H1 (cell line): ENCODE results near the gene GNB1L. TPM values are rescaled to one million over a fixed set of nuclear protein-coding genes. Genes with fewer than 3 reads are reported as not detected.
"Not testable (repeated sequence)": the region's sequence is repeated elsewhere in the genome, so short reads cannot be mapped to it uniquely, and the experiment has no call there.

Experiments used
- CTCF ChIA-PET: fragments of 300-600 bp; sonication (Branson Sonifier 250); formaldehyde crosslinking; loops from one replicate; lab custom pipeline; 2021; ENCODE audit not compliant: partially characterized antibody; lab: Charles Lee
- POLR2A ChIA-PET: fragments of 300-600 bp; sonication (Branson Sonifier 250); formaldehyde crosslinking; loops from one replicate; lab custom pipeline; 2021; ENCODE audit warnings: inconsistent platforms; ENCODE audit not compliant: partially characterized antibody; lab: Charles Lee
- DNase-seq, 2 experiments: peaks; one replicate each; pipeline versions ENCODE4 v3.0.0 to v3.0.0-alpha.2; 2010 to 2022; ENCODE audit warnings: low spot score in 2 of 2, low read depth in 1 of 2, mixed read lengths in 1 of 2
- FAIRE-seq: peaks from 2 replicates; lab custom pipeline; 2011; peaks lifted over from hg19 to GRCh38; lab: Jason Lieb, UNC
- H2AFZ ChIP-seq: 2 replicates; pipeline ENCODE4 v1.8.1; 2012; ENCODE audit warnings: low read length, inconsistent platforms
- H2AK5ac ChIP-seq: 2 replicates; pipeline ENCODE4 v1.6.1; 2013; ENCODE audit warnings: low read depth, low read length
- H2BK120ac ChIP-seq: replicated peaks from 2 replicates; pipeline ENCODE3; 2013; ENCODE audit warnings: low read depth, low read length, inconsistent platforms
- H2BK12ac ChIP-seq: 2 replicates; pipeline ENCODE4 v1.6.1; 2013; ENCODE audit warnings: low read depth, low read length
- H2BK15ac ChIP-seq: 2 replicates; pipeline ENCODE4 v1.6.1; 2013; ENCODE audit warnings: low read length
- H2BK20ac ChIP-seq: 2 replicates; pipeline ENCODE4 v1.6.1; 2013; ENCODE audit warnings: low read length
- H2BK5ac ChIP-seq: 2 replicates; pipeline ENCODE4 v1.6.1; 2013; ENCODE audit warnings: low read depth, low read length
- H3K14ac ChIP-seq: 2 replicates; pipeline ENCODE4 v1.6.1; 2013; ENCODE audit warnings: inconsistent platforms; ENCODE audit not compliant: insufficient read length
- H3K18ac ChIP-seq: 2 replicates; pipeline ENCODE4 v1.6.1; 2013; ENCODE audit warnings: low read length; ENCODE audit errors: extremely low read depth
- H3K23ac ChIP-seq: 2 replicates; pipeline ENCODE4 v1.6.1; 2013; ENCODE audit warnings: inconsistent platforms; ENCODE audit not compliant: insufficient read length
- H3K23me2 ChIP-seq: 2 replicates; pipeline ENCODE4 v1.6.1; 2013; ENCODE audit warnings: low read depth, low read length
- H3K27ac ChIP-seq: 2 replicates; pipeline ENCODE4 v1.6.1; 2011; ENCODE audit warnings: low read depth, low read length, inconsistent platforms
- H3K27me3 ChIP-seq, 4 experiments: replicated peaks in 1 of 4; 1 replicate in 1 of 4; 2 replicates in 3 of 4; pipeline versions ENCODE4 v1.6.1 to v1.8.1; 2011 to 2013; ENCODE audit warnings: low read length in 3 of 4, mild to moderate bottlenecking in 3 of 4, inconsistent platforms in 2 of 4, mixed read lengths in 2 of 4, moderate library complexity in 1 of 4; ENCODE audit not compliant: control insufficient read depth in 3 of 4, insufficient read depth in 3 of 4; ENCODE audit errors: extremely low read depth in 1 of 4
- H3K36me3 ChIP-seq, 4 experiments: 2 replicates each; pipeline versions ENCODE4 v1.6.1 to v1.8.1; 2011 to 2013; ENCODE audit warnings: mild to moderate bottlenecking in 4 of 4, low read length in 3 of 4, moderate library complexity in 2 of 4, control low read depth in 1 of 4, inconsistent platforms in 1 of 4; ENCODE audit not compliant: insufficient read depth in 4 of 4, control insufficient read depth in 2 of 4
- H3K4ac ChIP-seq: replicated peaks from 2 replicates; pipeline ENCODE3; 2013; ENCODE audit warnings: low read length, low read depth, mixed read lengths, inconsistent platforms; ENCODE audit not compliant: insufficient read length
- H3K4me1 ChIP-seq, 4 experiments: replicated peaks in 1 of 4; 1 replicate in 1 of 4; 2 replicates in 3 of 4; pipeline versions ENCODE4 v1.6.1 to v1.8.1; 2011 to 2013; ENCODE audit warnings: low read length in 3 of 4, inconsistent platforms in 2 of 4, mixed read lengths in 1 of 4; ENCODE audit not compliant: insufficient read depth in 4 of 4, control insufficient read depth in 3 of 4
- H3K4me2 ChIP-seq, 2 experiments: 2 replicates each; pipeline versions ENCODE4 v1.6.1 to v1.8.1; 2011 to 2013; ENCODE audit warnings: low read depth in 2 of 2, low read length in 2 of 2, control low read depth in 1 of 2, inconsistent platforms in 1 of 2, mild to moderate bottlenecking in 1 of 2; ENCODE audit not compliant: insufficient read depth in 1 of 2
- H3K4me3 ChIP-seq, 4 experiments: fragments of 200-600, 300-600 bp in 1 of 4; sonication (generic), shearing (Covaris generic), sonication (Bioruptor Twin) in 1 of 4; 2 replicates each; pipeline versions ENCODE4 v1.5.1 to v1.8.1; 2011 to 2016; ENCODE audit warnings: low read length in 4 of 4, low read depth in 3 of 4, control low read depth in 2 of 4, inconsistent platforms in 2 of 4, mild to moderate bottlenecking in 2 of 4, mixed read lengths in 1 of 4, moderate library complexity in 1 of 4; ENCODE audit not compliant: insufficient read depth in 2 of 4; ENCODE audit errors: extremely low read depth in 1 of 4
- H3K56ac ChIP-seq: replicated peaks from 2 replicates; pipeline ENCODE3; 2013; ENCODE audit warnings: low read depth, mild to moderate bottlenecking, mixed read lengths, low read length, inconsistent platforms; ENCODE audit not compliant: insufficient read length
- H3K79me1 ChIP-seq: 2 replicates; pipeline ENCODE4 v1.6.1; 2013; ENCODE audit warnings: low read depth, low read length, control low read depth
- H3K79me2 ChIP-seq, 2 experiments: 2 replicates each; pipeline versions ENCODE4 v1.6.1 to v1.8.1; 2012 to 2013; ENCODE audit warnings: low read length in 2 of 2, mild to moderate bottlenecking in 2 of 2, inconsistent platforms in 1 of 2; ENCODE audit not compliant: insufficient read depth in 2 of 2, control insufficient read depth in 1 of 2
- H3K9ac ChIP-seq, 4 experiments: replicated peaks in 1 of 4; 1 replicate in 1 of 4; 2 replicates in 3 of 4; pipeline versions ENCODE4 v1.6.1 to v1.8.1; 2011 to 2013; ENCODE audit warnings: low read depth in 3 of 4, low read length in 3 of 4, control low read depth in 2 of 4, mild to moderate bottlenecking in 2 of 4, moderate library complexity in 2 of 4, inconsistent platforms in 1 of 4; ENCODE audit errors: extremely low read depth in 1 of 4
- H3K9me3 ChIP-seq, 2 experiments: 2 replicates each; pipeline versions ENCODE4 v1.6.1 to v1.8.1; 2012 to 2013; ENCODE audit warnings: mild to moderate bottlenecking in 2 of 2, moderate library complexity in 2 of 2, control low read depth in 1 of 2, inconsistent platforms in 1 of 2, low read depth in 1 of 2, low read length in 1 of 2, mixed read lengths in 1 of 2; ENCODE audit not compliant: insufficient read depth in 2 of 2
- H4K20me1 ChIP-seq, 2 experiments: replicated peaks in 1 of 2; 2 replicates each; pipeline versions ENCODE3 to v1.8.1; 2011 to 2013; ENCODE audit warnings: inconsistent platforms in 2 of 2, low read length in 2 of 2, mild to moderate bottlenecking in 1 of 2; ENCODE audit not compliant: insufficient read depth in 2 of 2, control insufficient read depth in 1 of 2
- H4K5ac ChIP-seq: 2 replicates; pipeline ENCODE4 v1.6.1; 2013; ENCODE audit warnings: low read length, low read depth, mixed read lengths, inconsistent platforms; ENCODE audit not compliant: insufficient read length
- H4K8ac ChIP-seq: 2 replicates; pipeline ENCODE4 v1.8.0; 2013; ENCODE audit warnings: mild to moderate bottlenecking, moderate library complexity, low read length, inconsistent platforms; ENCODE audit not compliant: insufficient read depth; ENCODE audit errors: extremely low read depth
- H4K91ac ChIP-seq: replicated peaks from 2 replicates; pipeline ENCODE3; 2013; ENCODE audit warnings: low read length, mixed read lengths, inconsistent platforms; ENCODE audit not compliant: insufficient read length
- WGBS, 2 experiments: shearing (Covaris generic) in 1 of 2; methylation state at CpG; one replicate each; pipeline versions ENCODE4 v1.1.6 to v1.1.7; 2013 to 2015; ENCODE audit warnings: low lambda C conversion rate in 2 of 2, mixed read lengths in 2 of 2, inconsistent platforms in 1 of 2, low coverage in 1 of 2, missing lambda C conversion rate in 1 of 2; ENCODE audit not compliant: insufficient replicate concordance in 2 of 2, insufficient coverage in 1 of 2, insufficient read length in 1 of 2; ENCODE audit errors: extremely low coverage in 1 of 2, missing lambda C conversion rate in 1 of 2; 5-methylcytosine and 5-hydroxymethylcytosine counted together
- polyA plus RNA-seq, 7 experiments: library from polyadenylated mRNA; depleted of rRNA in 3 of 7; stranded (reverse) in 5 of 7; unstranded in 2 of 7; fragments of >200 nt in 5 of 7; fragments of 200-250 nt in 2 of 7; gene quantifications; 1 replicate in 5 of 7; 2 replicates in 1 of 7; 4 replicates in 1 of 7; pipeline versions ENCODE4 v1.2.1 to v1.2.3, GENCODE V29; 2011 to 2013; ENCODE audit warnings: missing spikeins in 2 of 7, mixed read lengths in 2 of 7
- total RNA-seq: library from RNA; stranded (reverse); fragmentation: NEBNext Ultra II Directional; extraction: Animal tissue kit (Norgen Biotek cat#: 25700); gene quantifications from 2 replicates; pipeline ENCODE4 v1.2.1, GENCODE V29; 2021

GNB1L gene
- total and polyA plus RNA-seq, 2 of the 8 experiments (the other 6 are each of a cell fraction or from before 2014, with no cell fraction given): 14.0 to 15.6 TPM

DNA sequence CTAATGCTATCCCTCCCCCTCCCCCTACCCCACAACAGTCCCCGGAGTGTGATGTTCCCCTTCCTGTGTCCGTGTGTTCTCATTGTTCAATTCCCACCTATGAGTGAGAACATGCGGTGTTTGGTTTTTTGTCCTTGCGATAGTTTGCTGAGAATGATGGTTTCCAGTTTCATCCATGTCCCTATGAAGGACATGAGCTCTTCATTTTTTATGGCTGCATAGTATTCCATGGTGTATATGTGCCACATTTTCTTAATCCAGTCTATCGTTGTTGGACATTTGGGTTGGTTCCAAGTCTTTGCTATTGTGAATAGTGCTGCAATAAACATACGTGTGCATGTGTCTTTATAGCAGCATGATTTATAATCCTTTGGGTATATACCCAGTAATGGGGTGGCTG is 77.5 kb downstream of the GNB1L start:
- H3K18ac ChIP-seq, FAIRE-seq, H2BK15ac ChIP-seq, H3K14ac ChIP-seq, H4K91ac ChIP-seq, H3K23ac ChIP-seq, DNase-seq, H3K4ac ChIP-seq, H3K36me3 ChIP-seq, H3K56ac ChIP-seq, H3K79me2 ChIP-seq, H3K4me2 ChIP-seq, H2BK5ac ChIP-seq, H2BK20ac ChIP-seq, H2AFZ ChIP-seq, H3K23me2 ChIP-seq, H2AK5ac ChIP-seq, H4K8ac ChIP-seq, H3K9ac ChIP-seq, H3K9me3 ChIP-seq, H3K4me1 ChIP-seq, H2BK120ac ChIP-seq, H3K27me3 ChIP-seq, H4K5ac ChIP-seq, H3K27ac ChIP-seq, H3K4me3 ChIP-seq, H2BK12ac ChIP-seq, H3K79me1 ChIP-seq, H4K20me1 ChIP-seq: not testable (repeated sequence)
- WGBS, 2 experiments: 91% methylated on average over 6 of the region's 6 CpGs; no CpG with 5 or more reads in 1 of the 2 experiments
- POLR2A ChIA-PET: interaction anchor here (1.0 to 1.3 kb wide), 2 partner anchors 10 kb away, joined by 3 to 4 read pairs; no protein-coding TSS in a partner anchor
- CTCF ChIA-PET: interaction anchor here (0.7 to 2.0 kb wide), 7 partner anchors 8 to 206 kb away, joined by 3 to 9 read pairs (median 4); no protein-coding TSS in a partner anchor
